Hepatic stellate cell (primary cell): ENCODE results near the gene HOXD10.

Experiments
- DNase-seq: peaks from one replicate; pipeline ENCODE4 v3.0.0; 2011; ENCODE audit warnings: low spot score

HOXD10 gene

GRCh38 chr2:176107731-176108181, 8.8 kb upstream of the HOXD10 start:
- DNase-seq = no peak

- no peak for DNase-seq
These were observed 7.2 kb upstream of the HOXD10 start for GRCh38 chr2:176109192-176109901.

- no peak for DNase-seq
These were observed 6.6 kb upstream of the HOXD10 start for GRCh38 chr2:176109946-176110345.

DNA sequence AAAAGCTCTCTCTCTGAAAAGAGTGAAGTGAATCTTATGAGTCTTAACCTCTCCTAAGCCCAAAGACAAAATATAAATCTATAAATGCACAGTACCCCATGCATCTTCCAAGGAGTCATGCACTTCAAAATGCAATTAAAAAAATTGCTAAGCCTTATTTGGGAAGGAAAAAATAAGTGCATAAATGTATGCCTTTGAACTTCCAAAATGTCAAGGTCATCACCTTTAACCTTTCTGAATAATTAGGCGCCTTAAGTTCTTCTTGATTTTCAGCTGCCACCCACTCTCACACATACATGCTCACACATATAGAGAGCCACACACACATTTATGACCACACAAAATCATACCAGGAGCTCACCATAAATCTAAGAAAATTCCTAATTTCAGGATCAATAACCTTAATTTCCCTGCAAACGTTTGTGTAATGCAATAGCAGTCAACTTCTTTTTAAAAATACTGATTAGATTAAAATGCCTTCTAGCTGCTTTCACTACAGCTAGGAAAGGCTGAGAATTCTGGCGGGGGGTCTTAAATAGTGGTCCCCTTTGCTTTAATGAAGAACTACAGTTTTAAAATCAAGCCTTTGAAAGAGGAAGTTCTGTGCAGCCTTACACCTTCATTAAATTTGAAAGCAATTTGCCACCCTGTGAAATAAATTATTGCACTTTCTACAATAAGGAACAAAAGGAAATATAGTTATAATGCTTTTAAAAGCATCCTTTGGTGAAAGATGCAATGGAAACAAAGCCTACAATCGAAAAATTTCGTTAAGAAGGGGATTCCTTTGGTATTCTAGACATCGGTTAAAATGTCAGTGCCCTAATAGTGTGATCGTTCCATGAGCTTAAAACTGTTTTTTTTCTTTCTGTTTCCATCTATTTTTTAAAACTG, 5.9 kb upstream of the HOXD10 start:
- no peak for DNase-seq

DNA sequence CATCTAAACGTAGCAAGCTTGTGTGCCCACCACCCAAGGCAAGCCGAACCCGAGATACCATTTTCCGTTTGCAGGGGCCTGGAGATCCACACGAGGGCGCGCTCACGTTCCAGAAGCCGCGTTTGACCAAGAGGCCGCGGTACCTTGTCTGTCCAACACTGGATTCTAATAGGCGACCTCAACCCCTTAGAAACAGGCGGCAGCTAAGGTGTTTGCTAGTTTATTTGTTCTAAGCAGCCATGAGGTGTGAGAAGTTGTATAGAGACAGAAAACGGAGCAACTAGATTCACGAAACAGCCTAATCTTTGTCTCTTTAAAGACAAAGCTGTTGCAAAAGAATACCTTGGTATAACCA, 5.3 kb upstream of the HOXD10 start:
- no peak for DNase-seq

DNA sequence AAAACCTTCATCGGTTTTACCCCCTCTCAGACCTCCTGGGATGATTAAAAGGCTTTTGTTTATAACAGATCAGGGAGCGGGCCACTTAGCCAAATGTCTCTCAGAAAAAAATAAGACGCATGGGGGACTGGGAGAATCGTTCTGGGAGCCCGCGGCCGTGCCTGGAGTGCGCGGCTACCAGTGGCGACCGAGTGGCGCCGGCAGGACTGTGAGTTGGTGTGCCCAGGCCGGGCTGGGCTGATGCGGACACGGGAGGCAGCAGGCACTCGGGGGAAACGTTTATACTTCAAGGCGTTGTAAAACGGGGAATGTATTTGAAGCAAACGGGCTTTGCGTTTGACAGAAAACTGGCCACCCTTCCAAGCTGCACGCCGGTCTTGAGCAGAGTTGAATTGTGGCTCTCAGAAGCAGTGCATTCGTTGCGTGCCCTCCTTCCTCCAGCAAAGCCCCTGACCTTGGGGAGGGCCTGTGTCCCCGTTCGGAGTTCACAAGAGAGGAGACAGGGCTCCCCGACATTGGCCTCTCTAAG, 4.7 kb upstream of the HOXD10 start:
- no peak for DNase-seq

DNA sequence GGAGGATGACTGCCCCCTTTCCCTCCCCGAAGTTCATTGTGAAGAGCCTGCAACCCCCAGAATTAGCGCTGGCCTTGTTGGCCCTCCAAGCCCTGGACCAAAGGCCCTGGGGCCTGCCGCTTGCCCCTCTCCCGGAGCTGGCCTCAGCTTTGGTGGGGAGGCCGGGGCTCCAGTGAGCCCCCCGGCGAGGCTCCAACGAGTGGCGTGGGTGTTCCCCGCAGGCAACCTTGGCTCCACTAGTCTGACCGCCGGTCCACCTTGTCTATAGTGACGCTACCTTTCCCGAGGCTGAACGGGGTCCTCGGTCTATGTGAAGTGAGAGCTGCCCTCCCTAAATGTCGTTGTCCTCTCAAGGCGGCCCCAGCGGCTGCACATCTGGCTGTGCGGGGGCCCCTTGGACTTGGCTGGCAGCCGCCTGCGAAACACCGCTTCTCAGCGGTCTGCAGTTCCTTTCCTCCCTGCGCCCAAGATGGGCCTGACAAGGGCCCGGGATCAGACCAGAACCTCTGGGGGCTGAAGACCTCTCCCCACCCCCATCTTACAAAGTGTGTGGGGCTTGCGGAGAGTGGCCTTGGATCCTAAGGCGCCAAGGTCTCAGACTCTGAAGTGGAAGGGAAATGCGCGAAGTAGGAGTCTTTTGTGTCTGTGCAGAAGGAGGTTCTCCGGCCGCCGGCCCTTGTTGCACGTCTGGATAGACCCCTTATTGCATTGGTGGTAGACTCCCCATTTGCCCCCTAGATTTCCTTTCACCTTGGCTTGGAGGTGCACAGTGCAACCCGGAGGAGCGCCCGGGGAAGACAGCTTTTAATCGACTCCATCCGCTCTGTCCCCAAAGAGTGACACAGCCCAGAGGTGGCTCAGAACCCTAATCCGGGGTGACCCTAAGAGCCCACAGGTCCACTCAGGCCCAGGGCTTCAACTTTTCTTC, 3.9 kb upstream of the HOXD10 start:
- no peak for DNase-seq

- DNase-seq = no peak
These were observed 2.3 kb upstream of the HOXD10 start for GRCh38 chr2:176114120-176114929.

GRCh38 chr2:176114930-176115625, 1.5 kb upstream of the HOXD10 start:
- no peak for DNase-seq

GRCh38 chr2:176117162-176117822, 714 bp downstream of the HOXD10 start:
- no peak for DNase-seq

DNA sequence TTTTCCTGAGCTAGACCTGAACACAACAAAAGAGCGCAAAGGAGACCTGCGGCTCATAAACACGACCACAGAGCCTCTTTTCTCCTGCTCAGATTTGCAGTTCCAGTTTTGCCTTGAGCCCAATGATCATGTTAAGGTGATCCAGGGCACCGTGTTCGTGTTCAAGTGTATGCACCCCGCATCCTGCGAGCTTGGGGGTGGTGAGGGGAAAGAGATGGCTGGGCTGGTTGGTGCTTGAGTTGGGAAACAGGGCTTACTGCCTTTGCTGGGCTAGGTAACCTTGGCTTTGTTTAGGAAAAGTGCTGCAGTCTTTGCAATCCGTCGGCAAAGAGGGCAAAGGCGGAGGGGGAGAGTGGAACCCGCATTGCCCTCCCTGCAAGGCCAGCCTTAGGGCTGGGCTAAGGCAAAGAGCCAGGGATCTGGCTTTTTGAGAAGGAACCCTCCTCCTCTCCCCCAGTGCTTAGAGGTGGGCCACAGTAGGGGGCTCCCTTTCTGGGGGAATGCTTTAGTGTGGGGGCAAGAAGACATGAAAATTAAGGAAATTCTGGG, 1.3 kb downstream of the HOXD10 start:
- no peak for DNase-seq

- no peak for DNase-seq
These were observed 2.2 kb downstream of the HOXD10 start for GRCh38 chr2:176118601-176119339.

GRCh38 chr2:176120364-176121189, 4.0 kb downstream of the HOXD10 start:
- no peak for DNase-seq

- DNase-seq = no peak
These were observed 4.8 kb downstream of the HOXD10 start for GRCh38 chr2:176121190-176122051.

DNA sequence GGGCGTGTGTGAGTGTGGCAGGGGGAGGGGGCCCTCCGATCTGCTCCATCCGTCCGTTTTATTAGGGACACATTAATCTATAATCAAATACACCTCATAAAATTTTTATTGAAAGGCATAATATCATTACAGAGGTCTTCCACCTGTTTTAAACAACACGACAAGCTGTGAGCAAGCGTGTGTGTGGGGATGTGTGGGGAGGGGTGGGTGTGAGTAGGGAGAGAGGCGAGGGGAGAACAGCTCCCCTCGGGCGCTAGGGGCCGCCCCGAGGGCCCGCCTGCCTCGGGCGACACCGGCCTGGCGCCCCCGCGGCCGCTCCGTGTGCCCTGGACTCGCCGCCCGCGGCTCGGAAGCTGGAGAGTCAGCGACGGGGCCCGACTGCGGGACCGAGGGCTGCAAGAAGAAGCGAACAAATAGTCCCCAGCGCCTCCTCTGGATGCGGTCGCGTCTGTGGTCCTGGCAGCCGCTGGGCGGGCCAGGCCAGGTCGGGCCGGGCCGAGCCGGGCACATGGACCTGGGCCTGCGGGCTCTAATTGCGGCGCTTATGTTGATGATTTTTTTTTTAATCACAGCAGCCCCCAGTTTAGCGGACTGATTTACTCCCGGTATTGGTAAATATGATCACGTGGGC, 5.6 kb downstream of the HOXD10 start:
- no peak for DNase-seq

DNA sequence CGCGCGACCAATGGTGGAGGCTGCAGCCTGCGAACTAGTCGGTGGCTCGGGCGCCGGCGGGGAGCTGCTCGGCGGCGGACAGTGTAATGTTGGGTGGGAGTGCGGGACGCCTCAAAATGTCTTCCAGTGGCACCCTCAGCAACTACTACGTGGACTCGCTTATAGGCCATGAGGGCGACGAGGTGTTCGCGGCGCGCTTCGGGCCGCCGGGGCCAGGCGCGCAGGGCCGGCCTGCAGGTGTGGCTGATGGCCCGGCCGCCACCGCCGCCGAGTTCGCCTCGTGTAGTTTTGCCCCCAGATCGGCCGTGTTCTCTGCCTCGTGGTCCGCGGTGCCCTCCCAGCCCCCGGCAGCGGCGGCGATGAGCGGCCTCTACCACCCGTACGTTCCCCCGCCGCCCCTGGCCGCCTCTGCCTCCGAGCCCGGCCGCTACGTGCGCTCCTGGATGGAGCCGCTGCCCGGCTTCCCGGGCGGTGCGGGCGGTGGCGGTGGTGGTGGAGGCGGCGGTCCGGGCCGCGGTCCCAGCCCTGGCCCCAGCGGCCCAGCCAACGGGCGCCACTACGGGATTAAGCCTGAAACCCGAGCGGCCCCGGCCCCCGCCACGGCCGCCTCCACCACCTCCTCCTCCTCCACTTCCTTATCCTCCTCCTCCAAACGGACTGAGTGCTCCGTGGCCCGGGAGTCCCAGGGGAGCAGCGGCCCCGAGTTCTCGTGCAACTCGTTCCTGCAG, 6.3 kb downstream of the HOXD10 start, which contains the start of gene HOXD9:
Gene HOXD9 (plus strand): TSS at position 37 of the 728 bp plus-strand sequence. CDS start 50 bp downstream, at position 87.
- no peak for DNase-seq
